Ishikawa (cell line): Measurements from ENCODE around the gene FITM2.

ENCODE experiments used
- FOXM1 ChIP-seq: IDR thresholded peaks from 2 replicates; pipeline ENCODE4 v1.6.1; 2012; ENCODE audit warnings: low read depth, borderline replicate concordance
- MAX ChIP-seq: IDR thresholded peaks from 2 replicates; pipeline ENCODE4 v1.6.1; 2012
- RAD21 ChIP-seq: IDR thresholded peaks from 2 replicates; pipeline ENCODE4 v1.6.1; 2012; ENCODE audit warnings: low read depth
- REST ChIP-seq: IDR thresholded peaks from 2 replicates; pipeline ENCODE4 v1.6.1; 2012; ENCODE audit warnings: low read depth, mild to moderate bottlenecking
- TAF1 ChIP-seq: IDR thresholded peaks from 2 replicates; pipeline ENCODE4 v1.6.1; 2012; ENCODE audit warnings: low read depth, mild to moderate bottlenecking
- USF1 ChIP-seq: IDR thresholded peaks from 2 replicates; pipeline ENCODE4 v1.6.1; 2012
- YY1 ChIP-seq: IDR thresholded peaks from 2 replicates; pipeline ENCODE4 v1.6.1; 2012; ENCODE audit warnings: low read depth

GRCh38 chr20:44334709-44335108 is 23.7 kb upstream of the FITM2 start:
- TF ChIP-seq USF1 (no peak), REST (no peak), YY1 (no peak), TAF1 (no peak), FOXM1 (no peak), RAD21 (no peak), MAX (no peak)
